ENCODE measurements around the gene FAM53B. TPM values are rescaled to one million over a fixed set of nuclear protein-coding genes. Genes with fewer than 3 reads are reported as not detected.

Gene FAM53B
- total RNA-seq, 2 donors from 2014 or later: 19.3 to 22.6 TPM

- DNase-seq: no peak
- H3K9ac ChIP-seq (ENCODE audit: extremely low read depth, low read length, poor library complexity, severe bottlenecking): no peak overlapping the region
- no peaks in the 10 kb centered on the region for H3K9me3 ChIP-seq (ENCODE audit: control insufficient read depth, low read length)
- H3K27ac Mint-ChIP-seq: no peak overlapping the region
- H3K4me3 Mint-ChIP-seq: no peak overlapping the region
- 94% methylated on average over 9 to 11 of the region's 11 CpGs for WGBS, 2 experiments (ENCODE audit: insufficient coverage in 1 of 2, insufficient read length in 1 of 2)
- H3K4me3 ChIP-seq (ENCODE audit: low read length): no peak overlapping the region
- no peaks in the 10 kb centered on the region for H3K36me3 ChIP-seq (ENCODE audit: control insufficient read depth, insufficient read depth, low read length)
- TF ChIP-seq CTCF (conservative IDR thresholded peaks at IDR 0.05): no peak
- no peaks in the 10 kb centered on the region for H3K4me1 Mint-ChIP-seq
- H3K27me3 ChIP-seq (ENCODE audit: control insufficient read depth, insufficient read depth, low read length, poor library complexity, severe bottlenecking): no peaks in the 10 kb centered on the region
- H3K36me3 Mint-ChIP-seq (ENCODE audit: low read depth): no peaks in the 10 kb centered on the region
- H3K27me3 Mint-ChIP-seq (ENCODE audit: insufficient read depth): no peaks in the 10 kb centered on the region
- H3K27ac ChIP-seq (ENCODE audit: low read depth, low read length): no peak overlapping the region
- H3K4me1 ChIP-seq (ENCODE audit: control insufficient read depth, insufficient read depth, low read length): no peaks in the 10 kb centered on the region
- H3K9me3 Mint-ChIP-seq: no peaks in the 10 kb centered on the region
Measured at GRCh38 chr10:124609698-124610097, 134.5 kb downstream of the FAM53B start.

DNA sequence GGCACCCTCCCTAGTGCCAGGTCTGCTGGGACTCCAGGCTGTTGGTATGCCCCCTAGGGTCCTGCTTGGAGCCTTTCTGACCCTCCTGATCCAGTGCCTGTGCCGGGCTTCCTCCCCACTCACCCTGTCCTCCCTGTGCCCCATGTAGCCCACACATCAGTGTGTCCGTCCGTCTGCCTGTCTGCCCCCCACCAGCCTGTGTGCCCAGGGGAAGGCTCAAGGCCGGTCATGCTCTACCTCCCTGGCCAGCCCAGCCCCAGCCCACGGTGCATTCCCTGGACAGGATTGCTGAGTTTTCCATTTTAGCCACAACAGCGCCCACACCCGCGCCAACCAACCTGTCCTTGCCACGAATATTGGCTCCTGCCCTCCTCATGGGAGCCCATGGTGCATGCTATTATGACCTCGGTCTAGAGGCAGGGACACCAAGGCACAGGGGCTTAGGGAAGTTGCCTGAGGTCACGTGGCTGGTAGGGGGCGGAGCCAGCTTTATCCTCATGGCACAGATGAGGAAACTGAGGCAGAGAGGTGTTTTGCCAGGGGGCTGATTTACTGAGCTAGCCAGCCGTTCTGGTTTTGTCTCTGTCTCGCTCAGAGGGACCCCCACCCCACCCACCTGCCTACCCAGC is 136.0 kb downstream of the FAM53B start:
- no peaks in the 10 kb centered on the region for H3K36me3 Mint-ChIP-seq (ENCODE audit: low read depth)
- DNase-seq: no peak
- H3K9me3 ChIP-seq (ENCODE audit: control insufficient read depth, low read length): no peaks in the 10 kb centered on the region
- no peak overlapping the region for H3K4me3 Mint-ChIP-seq
- no peaks in the 10 kb centered on the region for H3K9me3 Mint-ChIP-seq
- no peak for TF ChIP-seq CTCF (conservative IDR thresholded peaks at IDR 0.05)
- H3K4me1 ChIP-seq (ENCODE audit: control insufficient read depth, insufficient read depth, low read length): no peaks in the 10 kb centered on the region
- no peaks in the 10 kb centered on the region for H3K27me3 Mint-ChIP-seq (ENCODE audit: insufficient read depth)
- no peak overlapping the region for H3K27ac ChIP-seq (ENCODE audit: low read depth, low read length)
- H3K4me1 Mint-ChIP-seq: no peaks in the 10 kb centered on the region
- H3K27ac Mint-ChIP-seq: no peak overlapping the region
- WGBS, 2 experiments (ENCODE audit: insufficient coverage in 1 of 2, insufficient read length in 1 of 2): 92 to 98% methylated on average over 8 to 14 of the region's 14 CpGs
- no peak overlapping the region for H3K9ac ChIP-seq (ENCODE audit: extremely low read depth, low read length, poor library complexity, severe bottlenecking)
- no peaks in the 10 kb centered on the region for H3K27me3 ChIP-seq (ENCODE audit: control insufficient read depth, insufficient read depth, low read length, poor library complexity, severe bottlenecking)
- H3K4me3 ChIP-seq (ENCODE audit: low read length): no peak overlapping the region
- H3K36me3 ChIP-seq (ENCODE audit: control insufficient read depth, insufficient read depth, low read length): no peaks in the 10 kb centered on the region

DNA sequence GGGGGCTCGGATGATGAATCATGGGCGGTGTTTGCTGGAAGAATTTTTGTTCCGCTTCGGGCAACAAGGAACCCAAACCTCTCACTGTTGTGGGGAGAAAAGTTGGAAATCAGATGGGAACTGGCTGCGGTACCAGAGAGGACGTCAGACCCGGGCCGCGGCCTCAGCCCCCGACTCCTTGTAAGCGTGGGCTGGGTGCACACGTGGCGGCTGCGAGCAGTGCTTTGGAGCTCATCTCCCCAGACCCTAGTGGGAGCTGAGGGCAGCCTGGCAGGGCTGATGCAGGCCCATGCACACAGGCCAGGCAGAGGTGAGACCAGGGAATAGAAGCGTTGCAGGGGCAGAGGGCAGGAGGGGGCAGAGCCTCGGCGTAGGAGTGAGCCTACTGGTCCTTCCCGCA is 136.5 kb downstream of the FAM53B start:
- H3K27ac ChIP-seq (ENCODE audit: low read depth, low read length): no peak overlapping the region
- no peaks in the 10 kb centered on the region for H3K36me3 Mint-ChIP-seq (ENCODE audit: low read depth)
- no peaks in the 10 kb centered on the region for H3K4me1 Mint-ChIP-seq
- H3K9ac ChIP-seq (ENCODE audit: extremely low read depth, low read length, poor library complexity, severe bottlenecking): no peak overlapping the region
- H3K4me1 ChIP-seq (ENCODE audit: control insufficient read depth, insufficient read depth, low read length): no peaks in the 10 kb centered on the region
- no peak for TF ChIP-seq CTCF (conservative IDR thresholded peaks at IDR 0.05)
- no peaks in the 10 kb centered on the region for H3K36me3 ChIP-seq (ENCODE audit: control insufficient read depth, insufficient read depth, low read length)
- no peak for DNase-seq
- no peaks in the 10 kb centered on the region for H3K27me3 Mint-ChIP-seq (ENCODE audit: insufficient read depth)
- no peaks in the 10 kb centered on the region for H3K27me3 ChIP-seq (ENCODE audit: control insufficient read depth, insufficient read depth, low read length, poor library complexity, severe bottlenecking)
- H3K4me3 ChIP-seq (ENCODE audit: low read length): no peak overlapping the region
- no peak overlapping the region for H3K4me3 Mint-ChIP-seq
- H3K9me3 Mint-ChIP-seq: no peaks in the 10 kb centered on the region
- no peak overlapping the region for H3K27ac Mint-ChIP-seq
- H3K9me3 ChIP-seq (ENCODE audit: control insufficient read depth, low read length): no peaks in the 10 kb centered on the region
- 89 to 93% methylated on average over 13 to 18 of the region's 18 CpGs for WGBS, 2 experiments (ENCODE audit: insufficient coverage in 1 of 2, insufficient read length in 1 of 2)
